Lung microvascular endothelial cell (primary cell): ENCODE measurements around the gene CELF1. TPM values are rescaled to one million over a fixed set of nuclear protein-coding genes. Genes with fewer than 3 reads are reported as not detected.

Experiments used
- DNase-seq, 2 donors: peaks; one replicate each; pipeline versions ENCODE4 v3.0.0 to v3.0.0-alpha.2; 2010; ENCODE audit warnings: low read depth in 2 of 2
- total RNA-seq: library from RNA; depleted of rRNA; stranded (reverse); fragments of >200 nt; gene quantifications from 2 replicates; pipeline ENCODE4 v1.2.1, GENCODE V29; 2014

CELF1 gene
- total RNA-seq, 1 donor from 2014 or later, result 75.0 TPM

DNA sequence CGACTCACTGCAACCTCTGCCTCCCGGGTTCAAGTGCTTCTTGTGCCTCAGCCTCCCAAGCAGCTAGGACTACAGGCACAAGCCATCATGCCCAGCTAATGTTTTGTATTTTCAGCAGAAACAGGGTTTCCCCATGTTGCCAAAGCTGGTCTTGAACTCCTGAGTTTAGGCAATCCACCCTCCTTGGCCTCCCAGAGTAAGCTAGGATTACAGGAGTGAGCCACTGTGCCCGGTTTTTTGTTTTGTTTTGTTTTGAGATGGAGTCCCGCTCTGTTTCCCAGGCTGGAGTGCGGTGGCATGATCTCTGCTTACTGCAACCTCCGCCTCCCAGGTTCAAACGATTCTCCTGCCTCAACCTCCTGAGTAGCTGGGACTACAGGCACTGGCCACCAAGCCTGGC is 41.0 kb downstream of the CELF1 start:
- no peak for DNase-seq

GRCh38 chr11:47510209-47510608 is 42.7 kb downstream of the CELF1 start:
- peak in 1 of 2 donors; percentile 7 for DNase-seq

GRCh38 chr11:47509077-47509536 is 43.8 kb downstream of the CELF1 start:
- DNase-seq, result peak in 1 of 2 donors; percentile 26

GRCh38 chr11:47508240-47508957 is 44.5 kb downstream of the CELF1 start:
- DNase-seq, result no peak

- no peak for DNase-seq
Observed at GRCh38 chr11:47507563-47508239, 45.2 kb downstream of the CELF1 start.

- no peak for DNase-seq
Observed at GRCh38 chr11:47506795-47507562, 46.0 kb downstream of the CELF1 start.

DNA sequence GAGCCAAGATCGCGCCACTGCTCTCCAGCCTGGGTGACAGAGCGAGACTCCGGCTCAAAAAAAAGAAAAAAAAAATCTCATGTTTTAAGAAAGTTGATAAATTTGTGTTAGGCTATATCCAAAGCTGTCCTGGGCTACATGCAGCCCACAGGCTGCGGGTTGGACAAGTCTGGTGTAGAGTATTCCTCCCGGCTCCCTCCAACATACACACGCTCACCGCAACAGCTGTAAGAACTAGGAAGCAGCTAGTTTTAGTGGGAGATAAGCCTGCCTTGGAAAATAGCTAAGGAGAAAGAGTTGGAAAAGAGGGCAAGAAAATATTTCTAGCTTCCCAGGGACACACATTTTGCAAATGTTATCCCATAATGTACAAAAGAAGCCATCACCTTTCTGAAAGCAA is 46.6 kb downstream of the CELF1 start:
- no peak for DNase-seq

- no peak for DNase-seq
Observed at GRCh38 chr11:47504910-47505309, 48.0 kb downstream of the CELF1 start.

GRCh38 chr11:47503227-47503626 is 49.7 kb downstream of the CELF1 start:
- no peak for DNase-seq

DNA sequence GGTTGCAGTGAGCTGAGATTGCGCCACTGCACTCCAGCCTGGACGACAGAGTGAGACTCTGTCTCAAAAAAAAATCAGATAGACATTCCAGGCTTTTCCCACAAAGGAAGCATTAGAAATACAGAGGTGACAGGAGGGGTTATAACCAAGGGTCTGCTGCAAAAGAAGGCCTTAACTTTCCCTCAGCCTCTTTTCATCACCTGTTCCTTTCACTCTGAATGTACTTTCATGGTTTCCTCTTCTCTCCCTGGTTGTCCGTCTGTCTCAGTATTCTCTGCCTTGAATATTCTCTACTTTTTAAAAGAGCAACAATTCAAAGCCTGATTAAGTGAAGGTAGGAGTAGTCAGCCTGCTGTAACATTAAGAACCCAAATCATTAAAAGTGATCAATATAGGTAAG is 50.2 kb downstream of the CELF1 start:
- DNase-seq, result no peak

DNA sequence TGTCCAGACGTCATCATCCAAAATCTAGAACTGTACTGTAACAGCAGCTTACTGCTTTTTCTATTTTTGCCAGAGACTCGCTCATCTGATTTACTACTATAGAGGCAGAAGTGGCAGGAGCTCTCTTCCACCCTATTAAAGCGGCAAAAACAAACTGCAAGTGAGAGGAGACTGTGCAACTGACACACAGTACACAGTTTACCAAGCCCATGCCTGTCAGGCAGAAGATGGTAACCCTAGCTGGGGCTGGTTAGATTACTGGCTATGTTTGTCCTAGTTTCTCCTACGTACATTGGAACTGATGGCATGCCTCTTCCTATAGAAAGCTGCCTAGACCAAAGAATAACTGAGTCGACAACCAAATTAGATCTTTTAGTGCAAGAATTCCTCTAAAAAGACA is 51.8 kb downstream of the CELF1 start:
- DNase-seq, result no peak

DNA sequence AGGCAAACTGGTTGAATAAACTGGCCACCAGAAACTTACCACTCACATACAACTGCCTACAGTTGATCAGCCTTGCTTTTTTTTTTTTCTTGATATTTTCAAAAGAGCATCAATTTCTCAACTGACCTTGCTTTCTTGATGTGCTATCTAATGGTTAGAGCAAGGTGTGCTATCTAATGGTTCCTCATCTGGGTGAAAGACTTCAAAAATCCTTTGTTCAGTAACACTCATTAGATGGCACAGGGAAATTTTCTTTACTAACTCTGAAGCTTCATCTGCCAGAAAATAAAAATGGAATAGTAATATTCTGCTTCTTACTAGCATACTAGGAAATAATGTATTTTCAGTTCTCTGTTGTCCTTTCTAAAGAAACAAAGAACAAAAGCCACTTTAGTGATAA is 52.8 kb downstream of the CELF1 start:
- no peak for DNase-seq

GRCh38 chr11:47499614-47500013 is 53.3 kb downstream of the CELF1 start:
- peak in 1 of 2 donors; percentile 44 for DNase-seq

- no peak for DNase-seq
Observed at GRCh38 chr11:47499161-47499560, 53.8 kb downstream of the CELF1 start.

GRCh38 chr11:47498584-47499152 is 54.3 kb downstream of the CELF1 start:
- DNase-seq, result peak in 1 of 2 donors; percentile 23

DNA sequence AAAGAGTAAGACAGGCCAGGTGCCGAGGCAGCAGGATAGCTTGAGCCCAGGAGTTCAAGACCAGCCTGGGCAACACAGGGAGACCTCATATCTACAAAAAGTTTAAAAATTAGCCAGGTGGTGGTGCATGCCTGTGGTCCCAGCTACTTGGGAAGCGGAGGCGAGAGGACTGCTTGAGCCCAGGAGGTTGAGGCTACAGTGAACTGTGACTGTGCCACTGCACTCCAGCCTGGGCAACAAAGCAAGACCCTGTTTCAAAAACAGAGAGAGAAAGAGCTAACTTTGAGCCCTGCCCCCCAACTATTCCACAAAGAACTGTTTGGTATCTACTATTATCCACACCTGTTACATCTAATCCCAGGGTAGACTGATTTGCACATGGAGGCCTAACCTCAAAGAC is 54.8 kb downstream of the CELF1 start:
- no peak for DNase-seq

- no peak for DNase-seq
Observed at GRCh38 chr11:47496808-47497207, 56.1 kb downstream of the CELF1 start.

DNA sequence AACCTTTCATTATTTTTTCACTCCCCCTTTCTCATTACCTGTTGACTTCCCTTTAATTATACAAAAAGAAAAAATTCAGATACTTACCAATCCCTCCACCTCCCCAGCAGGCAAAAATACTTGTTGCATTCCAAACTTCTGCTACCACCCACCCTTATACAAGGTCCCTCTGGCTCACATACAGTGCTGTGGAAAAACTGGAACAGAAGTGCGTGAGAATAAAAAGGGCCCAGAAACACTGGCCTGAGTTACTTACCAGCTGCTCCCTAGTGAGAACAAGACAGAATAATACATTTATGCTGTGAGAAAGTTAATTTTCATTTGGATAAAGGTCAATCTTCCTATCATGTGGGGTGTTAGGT is 57.1 kb downstream of the CELF1 start:
- DNase-seq, result no peak

- no peak for DNase-seq
Observed at GRCh38 chr11:47495011-47495855, 57.7 kb downstream of the CELF1 start.

GRCh38 chr11:47489395-47489755 is 63.6 kb downstream of the CELF1 start:
- DNase-seq, result no peak

DNA sequence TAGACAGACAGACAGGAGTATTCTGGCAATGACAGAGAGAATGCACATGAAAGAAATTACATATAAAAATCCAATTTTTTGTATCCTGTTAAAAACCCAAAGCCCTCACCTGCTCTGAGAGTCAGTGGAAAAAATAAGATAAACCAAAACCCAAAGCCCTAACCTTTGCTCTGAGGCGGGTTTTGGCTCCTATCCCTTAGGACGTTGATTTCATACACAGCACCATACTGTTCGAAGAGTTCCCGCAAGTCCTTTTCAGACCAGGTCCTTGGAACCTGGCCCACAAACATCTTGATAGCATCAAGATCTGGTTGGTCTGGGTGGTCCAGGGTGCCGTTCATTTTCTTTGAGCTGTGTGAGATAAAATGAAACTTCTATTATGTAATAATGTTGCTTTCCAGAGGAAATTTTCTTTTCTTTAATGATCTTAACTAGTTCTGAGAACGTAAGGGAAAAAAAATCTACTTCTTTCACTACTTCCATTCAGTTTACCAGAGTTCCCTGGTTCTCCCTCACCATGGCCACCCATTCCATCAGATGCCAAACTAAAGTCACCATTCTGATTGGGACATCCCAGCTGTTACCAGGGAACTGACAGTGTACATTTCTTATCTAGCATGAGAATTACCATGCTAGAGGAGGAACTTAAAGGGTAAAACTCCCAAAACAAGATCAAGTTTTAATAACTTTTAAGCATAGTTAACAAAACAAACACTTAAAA is 64.1 kb downstream of the CELF1 start:
- no peak for DNase-seq
